Liver (tissue), 9 donors: Measurements from ENCODE around the gene XXYLT1. TPM values are rescaled to one million over a fixed set of nuclear protein-coding genes. Genes with fewer than 3 reads are reported as not detected.
A peak's percentile ranks its signal among the peaks of the same experiment; 100 is the strongest.

Experiments used
- DNase-seq: peaks from one replicate; pipeline ENCODE4 v3.0.0-alpha.2; 2017; ENCODE audit warnings: low spot score
- H3K27ac ChIP-seq, 2 donors: one replicate each; pipeline ENCODE4 v1.7.0; 2013; ENCODE audit warnings: inconsistent platforms in 2 of 2, low read length in 2 of 2, control low read depth in 1 of 2, low read depth in 1 of 2, mild to moderate bottlenecking in 1 of 2
- H3K27me3 ChIP-seq, 4 donors: one replicate each; pipeline versions ENCODE4 v1.6.1 to v1.7.0; 2013; ENCODE audit warnings: low read length in 3 of 4, inconsistent platforms in 1 of 4, mild to moderate bottlenecking in 1 of 4, moderate library complexity in 1 of 4; ENCODE audit not compliant: control insufficient read depth in 4 of 4, insufficient read depth in 4 of 4
- H3K36me3 ChIP-seq, 4 donors: one replicate each; pipeline versions ENCODE4 v1.6.1 to v1.7.0; 2013; ENCODE audit warnings: low read length in 3 of 4, mild to moderate bottlenecking in 3 of 4, low read depth in 1 of 4, moderate library complexity in 1 of 4; ENCODE audit not compliant: control insufficient read depth in 4 of 4, insufficient read depth in 3 of 4
- H3K4me1 ChIP-seq, 4 donors: one replicate each; pipeline versions ENCODE4 v1.6.1 to v1.7.0; 2013; ENCODE audit warnings: low read length in 3 of 4, mild to moderate bottlenecking in 3 of 4, moderate library complexity in 1 of 4; ENCODE audit not compliant: control insufficient read depth in 4 of 4, insufficient read depth in 4 of 4
- H3K4me3 ChIP-seq, 3 donors: one replicate each; pipeline versions ENCODE4 v1.6.1 to v1.7.0; 2013; ENCODE audit warnings: low read length in 3 of 3, control low read depth in 1 of 3, low read depth in 1 of 3, mild to moderate bottlenecking in 1 of 3
- H3K9ac ChIP-seq, 2 donors: one replicate each; pipeline ENCODE4 v1.7.0; 2013; ENCODE audit warnings: low read length in 2 of 2, mild to moderate bottlenecking in 2 of 2, moderate library complexity in 2 of 2, control low read depth in 1 of 2, low read depth in 1 of 2
- H3K9me3 ChIP-seq, 4 donors: one replicate each; pipeline versions ENCODE4 v1.6.1 to v1.7.0; 2013; ENCODE audit warnings: low read length in 3 of 4; ENCODE audit not compliant: control insufficient read depth in 4 of 4
- EGR1 ChIP-seq, 2 donors: IDR thresholded peaks; 2 replicates each; pipeline ENCODE4 v1.6.1; 2016 to 2018; ENCODE audit warnings: antibody characterized with exemption in 2 of 2, low read depth in 2 of 2
- FOXA1 ChIP-seq: IDR thresholded peaks from 2 replicates; pipeline ENCODE4 v1.6.1; 2016; ENCODE audit warnings: antibody characterized with exemption
- FOXA2 ChIP-seq: IDR thresholded peaks from 2 replicates; pipeline ENCODE4 v1.6.1; 2016; ENCODE audit warnings: antibody characterized with exemption
- GABPA ChIP-seq, 2 donors: IDR thresholded peaks in 1 of 2; conservative IDR thresholded peaks in 1 of 2; 2 replicates each; pipeline ENCODE4 v1.6.1; 2016; ENCODE audit warnings: antibody characterized with exemption in 2 of 2, mild to moderate bottlenecking in 1 of 2, moderate library complexity in 1 of 2
- HNF4A ChIP-seq, 2 donors: conservative IDR thresholded peaks; 2 replicates each; pipeline ENCODE4 v1.6.1; 2016; ENCODE audit warnings: antibody characterized with exemption in 2 of 2, mild to moderate bottlenecking in 2 of 2
- JUND ChIP-seq, 2 donors: IDR thresholded peaks; 2 replicates each; pipeline ENCODE4 v1.6.1; 2016; ENCODE audit warnings: antibody characterized with exemption in 2 of 2
- RXRA ChIP-seq, 2 donors: IDR thresholded peaks; 2 replicates each; pipeline ENCODE4 v1.6.1; 2017 to 2018; ENCODE audit warnings: antibody characterized with exemption in 2 of 2, mild to moderate bottlenecking in 1 of 2
- TAF1 ChIP-seq: conservative IDR thresholded peaks from 2 replicates; pipeline ENCODE4 v1.6.1; 2016; ENCODE audit warnings: antibody characterized with exemption, mild to moderate bottlenecking
- YY1 ChIP-seq: IDR thresholded peaks from 2 replicates; pipeline ENCODE4 v1.6.1; 2016; ENCODE audit warnings: antibody characterized with exemption, mild to moderate bottlenecking
- WGBS: extraction: QIAGEN DNeasy Blood & Tissue Kit; methylation state at CpG from one replicate; pipeline ENCODE4 v1.1.7; 2013; 5-methylcytosine and 5-hydroxymethylcytosine counted together
- polyA plus RNA-seq, 2 donors: library from polyadenylated mRNA; stranded (reverse) in 1 of 2; unstranded in 1 of 2; fragments of 200-250 nt in 1 of 2; fragments of >200 nt in 1 of 2; fragmentation: Nextera tagmentation in 1 of 2; extraction: Ambion mirVana in 1 of 2; gene quantifications; one replicate each; pipeline versions ENCODE4 v1.2.1 to v1.2.3, GENCODE V29; 2013 to 2015
- total RNA-seq, 2 donors: library from RNA; depleted of rRNA; stranded (reverse); fragments of >200 nt; gene quantifications; one replicate each; pipeline ENCODE4 v1.2.3, GENCODE V29; 2014
- TF ChIP-seq, protein P1 (sequence below): IDR thresholded peaks from 2 replicates; pipeline ENCODE4 v1.6.1; 2016; ENCODE audit warnings: antibody characterized with exemption
- TF ChIP-seq, protein P2 (sequence below): fragments of 150-350 bp; IDR thresholded peaks from 2 replicates; pipeline ENCODE4 v1.5.1; 2017; ENCODE audit warnings: improper control_type of control experiment, low read depth, low read length; ENCODE audit not compliant: missing input control
- TF ChIP-seq, protein P3 (sequence below): IDR thresholded peaks from 2 replicates; pipeline ENCODE4 v1.6.1; 2016; ENCODE audit warnings: antibody characterized with exemption
- TF ChIP-seq, protein P4 (sequence below): IDR thresholded peaks from 2 replicates; pipeline ENCODE4 v1.6.1; 2016; ENCODE audit warnings: antibody characterized with exemption
- TF ChIP-seq, protein P5 (sequence below): IDR thresholded peaks from 2 replicates; pipeline ENCODE4 v1.6.1; 2016; ENCODE audit warnings: antibody characterized with exemption, mild to moderate bottlenecking
- donor health status: healthy.
- donor health status: healthy.
- donor health status: healthy.
- donor health status: healthy.
- donor health status: healthy.

XXYLT1 gene
- total and polyA plus RNA-seq, 4 donors: 0.93 to 7.6 (median 2.8) TPM

DNA sequence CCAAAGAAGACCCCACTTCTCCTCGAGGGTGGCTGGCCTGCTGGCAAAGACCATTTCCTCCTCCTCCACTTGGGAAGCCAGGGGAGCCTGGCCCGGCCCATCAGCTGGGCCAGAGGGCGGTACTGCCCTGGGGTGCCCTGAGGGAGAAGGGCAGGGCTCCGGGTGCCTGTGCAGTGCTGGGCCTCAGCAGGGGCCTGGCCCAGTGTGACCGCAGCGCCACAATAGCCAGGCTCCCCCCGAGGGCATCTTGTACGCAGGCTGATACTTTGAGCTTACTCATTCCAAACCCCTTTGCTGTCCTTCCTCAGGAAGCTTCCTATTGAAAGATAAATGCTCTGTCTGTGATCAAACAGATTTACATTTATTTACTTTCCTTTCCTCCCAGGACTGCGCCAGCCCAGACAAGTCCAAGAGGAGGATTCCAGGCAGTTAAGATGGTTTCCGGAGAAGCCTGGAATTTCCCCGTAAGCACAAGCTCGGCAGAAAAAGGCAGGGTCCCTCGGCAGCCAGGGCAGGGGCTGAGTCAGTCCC, 240.1 kb downstream of the XXYLT1 start:
- no peak for DNase-seq
- 66% methylated on average over 13 of the region's 13 CpGs for WGBS
- no peaks in the 10 kb centered on the region for H3K36me3 ChIP-seq
- H3K27me3 ChIP-seq: no peaks in the 10 kb centered on the region
- peaks cover 29 to 46% (median 41%) of the 10 kb centered on the region in 4 donors for H3K4me1 ChIP-seq
- H3K9ac ChIP-seq: no peak overlapping the region
- H3K4me3 ChIP-seq: no peak overlapping the region
- H3K9me3 ChIP-seq: no peaks in the 10 kb centered on the region
- H3K27ac ChIP-seq: peak overlapping the region; percentile 56 to 81
- TF ChIP-seq, protein P1, sequence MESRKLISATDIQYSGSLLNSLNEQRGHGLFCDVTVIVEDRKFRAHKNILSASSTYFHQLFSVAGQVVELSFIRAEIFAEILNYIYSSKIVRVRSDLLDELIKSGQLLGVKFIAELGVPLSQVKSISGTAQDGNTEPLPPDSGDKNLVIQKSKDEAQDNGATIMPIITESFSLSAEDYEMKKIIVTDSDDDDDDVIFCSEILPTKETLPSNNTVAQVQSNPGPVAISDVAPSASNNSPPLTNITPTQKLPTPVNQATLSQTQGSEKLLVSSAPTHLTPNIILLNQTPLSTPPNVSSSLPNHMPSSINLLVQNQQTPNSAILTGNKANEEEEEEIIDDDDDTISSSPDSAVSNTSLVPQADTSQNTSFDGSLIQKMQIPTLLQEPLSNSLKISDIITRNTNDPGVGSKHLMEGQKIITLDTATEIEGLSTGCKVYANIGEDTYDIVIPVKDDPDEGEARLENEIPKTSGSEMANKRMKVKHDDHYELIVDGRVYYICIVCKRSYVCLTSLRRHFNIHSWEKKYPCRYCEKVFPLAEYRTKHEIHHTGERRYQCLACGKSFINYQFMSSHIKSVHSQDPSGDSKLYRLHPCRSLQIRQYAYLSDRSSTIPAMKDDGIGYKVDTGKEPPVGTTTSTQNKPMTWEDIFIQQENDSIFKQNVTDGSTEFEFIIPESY: no peak
- TF ChIP-seq, protein P2, sequence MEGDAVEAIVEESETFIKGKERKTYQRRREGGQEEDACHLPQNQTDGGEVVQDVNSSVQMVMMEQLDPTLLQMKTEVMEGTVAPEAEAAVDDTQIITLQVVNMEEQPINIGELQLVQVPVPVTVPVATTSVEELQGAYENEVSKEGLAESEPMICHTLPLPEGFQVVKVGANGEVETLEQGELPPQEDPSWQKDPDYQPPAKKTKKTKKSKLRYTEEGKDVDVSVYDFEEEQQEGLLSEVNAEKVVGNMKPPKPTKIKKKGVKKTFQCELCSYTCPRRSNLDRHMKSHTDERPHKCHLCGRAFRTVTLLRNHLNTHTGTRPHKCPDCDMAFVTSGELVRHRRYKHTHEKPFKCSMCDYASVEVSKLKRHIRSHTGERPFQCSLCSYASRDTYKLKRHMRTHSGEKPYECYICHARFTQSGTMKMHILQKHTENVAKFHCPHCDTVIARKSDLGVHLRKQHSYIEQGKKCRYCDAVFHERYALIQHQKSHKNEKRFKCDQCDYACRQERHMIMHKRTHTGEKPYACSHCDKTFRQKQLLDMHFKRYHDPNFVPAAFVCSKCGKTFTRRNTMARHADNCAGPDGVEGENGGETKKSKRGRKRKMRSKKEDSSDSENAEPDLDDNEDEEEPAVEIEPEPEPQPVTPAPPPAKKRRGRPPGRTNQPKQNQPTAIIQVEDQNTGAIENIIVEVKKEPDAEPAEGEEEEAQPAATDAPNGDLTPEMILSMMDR: no peak
- TF ChIP-seq TAF1 (no peak), FOXA2 (no peak), RXRA (IDR thresholded peaks at IDR 0.05) (no peak), GABPA (IDR thresholded peaks at IDR 0.05 in 1 of 2, conservative IDR thresholded peaks at IDR 0.05 in 1 of 2) (no peak), EGR1 (IDR thresholded peaks at IDR 0.05; ENCODE audit: low read depth in 2 of 2) (no peak), FOXA1 (no peak), HNF4A (conservative IDR thresholded peaks at IDR 0.05) (no peak), JUND (IDR thresholded peaks at IDR 0.05) (no peak), YY1 (no peak)
- TF ChIP-seq, protein P3, sequence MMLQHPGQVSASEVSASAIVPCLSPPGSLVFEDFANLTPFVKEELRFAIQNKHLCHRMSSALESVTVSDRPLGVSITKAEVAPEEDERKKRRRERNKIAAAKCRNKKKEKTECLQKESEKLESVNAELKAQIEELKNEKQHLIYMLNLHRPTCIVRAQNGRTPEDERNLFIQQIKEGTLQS: no peak
- TF ChIP-seq, protein P4, sequence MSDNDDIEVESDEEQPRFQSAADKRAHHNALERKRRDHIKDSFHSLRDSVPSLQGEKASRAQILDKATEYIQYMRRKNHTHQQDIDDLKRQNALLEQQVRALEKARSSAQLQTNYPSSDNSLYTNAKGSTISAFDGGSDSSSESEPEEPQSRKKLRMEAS: no peak
- TF ChIP-seq, protein P5, sequence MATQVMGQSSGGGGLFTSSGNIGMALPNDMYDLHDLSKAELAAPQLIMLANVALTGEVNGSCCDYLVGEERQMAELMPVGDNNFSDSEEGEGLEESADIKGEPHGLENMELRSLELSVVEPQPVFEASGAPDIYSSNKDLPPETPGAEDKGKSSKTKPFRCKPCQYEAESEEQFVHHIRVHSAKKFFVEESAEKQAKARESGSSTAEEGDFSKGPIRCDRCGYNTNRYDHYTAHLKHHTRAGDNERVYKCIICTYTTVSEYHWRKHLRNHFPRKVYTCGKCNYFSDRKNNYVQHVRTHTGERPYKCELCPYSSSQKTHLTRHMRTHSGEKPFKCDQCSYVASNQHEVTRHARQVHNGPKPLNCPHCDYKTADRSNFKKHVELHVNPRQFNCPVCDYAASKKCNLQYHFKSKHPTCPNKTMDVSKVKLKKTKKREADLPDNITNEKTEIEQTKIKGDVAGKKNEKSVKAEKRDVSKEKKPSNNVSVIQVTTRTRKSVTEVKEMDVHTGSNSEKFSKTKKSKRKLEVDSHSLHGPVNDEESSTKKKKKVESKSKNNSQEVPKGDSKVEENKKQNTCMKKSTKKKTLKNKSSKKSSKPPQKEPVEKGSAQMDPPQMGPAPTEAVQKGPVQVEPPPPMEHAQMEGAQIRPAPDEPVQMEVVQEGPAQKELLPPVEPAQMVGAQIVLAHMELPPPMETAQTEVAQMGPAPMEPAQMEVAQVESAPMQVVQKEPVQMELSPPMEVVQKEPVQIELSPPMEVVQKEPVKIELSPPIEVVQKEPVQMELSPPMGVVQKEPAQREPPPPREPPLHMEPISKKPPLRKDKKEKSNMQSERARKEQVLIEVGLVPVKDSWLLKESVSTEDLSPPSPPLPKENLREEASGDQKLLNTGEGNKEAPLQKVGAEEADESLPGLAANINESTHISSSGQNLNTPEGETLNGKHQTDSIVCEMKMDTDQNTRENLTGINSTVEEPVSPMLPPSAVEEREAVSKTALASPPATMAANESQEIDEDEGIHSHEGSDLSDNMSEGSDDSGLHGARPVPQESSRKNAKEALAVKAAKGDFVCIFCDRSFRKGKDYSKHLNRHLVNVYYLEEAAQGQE: no peak
